H1 (cell line): Measurements from ENCODE around the gene H2AZ1. TPM values are rescaled to one million over a fixed set of nuclear protein-coding genes. Genes with fewer than 3 reads are reported as not detected.

Experiments used
- CTCF ChIA-PET: fragments of 300-600 bp; sonication (Branson Sonifier 250); formaldehyde crosslinking; loops from one replicate; lab custom pipeline; 2021; ENCODE audit not compliant: partially characterized antibody; lab: Charles Lee
- POLR2A ChIA-PET: fragments of 300-600 bp; sonication (Branson Sonifier 250); formaldehyde crosslinking; loops from one replicate; lab custom pipeline; 2021; ENCODE audit warnings: inconsistent platforms; ENCODE audit not compliant: partially characterized antibody; lab: Charles Lee
- DNase-seq, 2 experiments: peaks; one replicate each; pipeline versions ENCODE4 v3.0.0 to v3.0.0-alpha.2; 2010 to 2022; ENCODE audit warnings: low spot score in 2 of 2, low read depth in 1 of 2, mixed read lengths in 1 of 2
- FAIRE-seq: peaks from 2 replicates; lab custom pipeline; 2011; peaks lifted over from hg19 to GRCh38; lab: Jason Lieb, UNC
- H2AFZ ChIP-seq: 2 replicates; pipeline ENCODE4 v1.8.1; 2012; ENCODE audit warnings: low read length, inconsistent platforms
- H2AK5ac ChIP-seq: 2 replicates; pipeline ENCODE4 v1.6.1; 2013; ENCODE audit warnings: low read depth, low read length
- H2BK120ac ChIP-seq: replicated peaks from 2 replicates; pipeline ENCODE3; 2013; ENCODE audit warnings: low read depth, low read length, inconsistent platforms
- H2BK12ac ChIP-seq: 2 replicates; pipeline ENCODE4 v1.6.1; 2013; ENCODE audit warnings: low read depth, low read length
- H2BK15ac ChIP-seq: 2 replicates; pipeline ENCODE4 v1.6.1; 2013; ENCODE audit warnings: low read length
- H2BK20ac ChIP-seq: 2 replicates; pipeline ENCODE4 v1.6.1; 2013; ENCODE audit warnings: low read length
- H2BK5ac ChIP-seq: 2 replicates; pipeline ENCODE4 v1.6.1; 2013; ENCODE audit warnings: low read depth, low read length
- H3K14ac ChIP-seq: 2 replicates; pipeline ENCODE4 v1.6.1; 2013; ENCODE audit warnings: inconsistent platforms; ENCODE audit not compliant: insufficient read length
- H3K18ac ChIP-seq: 2 replicates; pipeline ENCODE4 v1.6.1; 2013; ENCODE audit warnings: low read length; ENCODE audit errors: extremely low read depth
- H3K23ac ChIP-seq: 2 replicates; pipeline ENCODE4 v1.6.1; 2013; ENCODE audit warnings: inconsistent platforms; ENCODE audit not compliant: insufficient read length
- H3K23me2 ChIP-seq: 2 replicates; pipeline ENCODE4 v1.6.1; 2013; ENCODE audit warnings: low read depth, low read length
- H3K27ac ChIP-seq: 2 replicates; pipeline ENCODE4 v1.6.1; 2011; ENCODE audit warnings: low read depth, low read length, inconsistent platforms
- H3K27me3 ChIP-seq, 4 experiments: replicated peaks in 1 of 4; 1 replicate in 1 of 4; 2 replicates in 3 of 4; pipeline versions ENCODE4 v1.6.1 to v1.8.1; 2011 to 2013; ENCODE audit warnings: low read length in 3 of 4, mild to moderate bottlenecking in 3 of 4, inconsistent platforms in 2 of 4, mixed read lengths in 2 of 4, moderate library complexity in 1 of 4; ENCODE audit not compliant: control insufficient read depth in 3 of 4, insufficient read depth in 3 of 4; ENCODE audit errors: extremely low read depth in 1 of 4
- H3K36me3 ChIP-seq, 4 experiments: 2 replicates each; pipeline versions ENCODE4 v1.6.1 to v1.8.1; 2011 to 2013; ENCODE audit warnings: mild to moderate bottlenecking in 4 of 4, low read length in 3 of 4, moderate library complexity in 2 of 4, control low read depth in 1 of 4, inconsistent platforms in 1 of 4; ENCODE audit not compliant: insufficient read depth in 4 of 4, control insufficient read depth in 2 of 4
- H3K4ac ChIP-seq: replicated peaks from 2 replicates; pipeline ENCODE3; 2013; ENCODE audit warnings: low read length, low read depth, mixed read lengths, inconsistent platforms; ENCODE audit not compliant: insufficient read length
- H3K4me1 ChIP-seq, 4 experiments: replicated peaks in 1 of 4; 1 replicate in 1 of 4; 2 replicates in 3 of 4; pipeline versions ENCODE4 v1.6.1 to v1.8.1; 2011 to 2013; ENCODE audit warnings: low read length in 3 of 4, inconsistent platforms in 2 of 4, mixed read lengths in 1 of 4; ENCODE audit not compliant: insufficient read depth in 4 of 4, control insufficient read depth in 3 of 4
- H3K4me2 ChIP-seq, 2 experiments: 2 replicates each; pipeline versions ENCODE4 v1.6.1 to v1.8.1; 2011 to 2013; ENCODE audit warnings: low read depth in 2 of 2, low read length in 2 of 2, control low read depth in 1 of 2, inconsistent platforms in 1 of 2, mild to moderate bottlenecking in 1 of 2; ENCODE audit not compliant: insufficient read depth in 1 of 2
- H3K4me3 ChIP-seq, 4 experiments: fragments of 200-600, 300-600 bp in 1 of 4; sonication (generic), shearing (Covaris generic), sonication (Bioruptor Twin) in 1 of 4; 2 replicates each; pipeline versions ENCODE4 v1.5.1 to v1.8.1; 2011 to 2016; ENCODE audit warnings: low read length in 4 of 4, low read depth in 3 of 4, control low read depth in 2 of 4, inconsistent platforms in 2 of 4, mild to moderate bottlenecking in 2 of 4, mixed read lengths in 1 of 4, moderate library complexity in 1 of 4; ENCODE audit not compliant: insufficient read depth in 2 of 4; ENCODE audit errors: extremely low read depth in 1 of 4
- H3K56ac ChIP-seq: replicated peaks from 2 replicates; pipeline ENCODE3; 2013; ENCODE audit warnings: low read depth, mild to moderate bottlenecking, mixed read lengths, low read length, inconsistent platforms; ENCODE audit not compliant: insufficient read length
- H3K79me1 ChIP-seq: 2 replicates; pipeline ENCODE4 v1.6.1; 2013; ENCODE audit warnings: low read depth, low read length, control low read depth
- H3K79me2 ChIP-seq, 2 experiments: 2 replicates each; pipeline versions ENCODE4 v1.6.1 to v1.8.1; 2012 to 2013; ENCODE audit warnings: low read length in 2 of 2, mild to moderate bottlenecking in 2 of 2, inconsistent platforms in 1 of 2; ENCODE audit not compliant: insufficient read depth in 2 of 2, control insufficient read depth in 1 of 2
- H3K9ac ChIP-seq, 4 experiments: replicated peaks in 1 of 4; 1 replicate in 1 of 4; 2 replicates in 3 of 4; pipeline versions ENCODE4 v1.6.1 to v1.8.1; 2011 to 2013; ENCODE audit warnings: low read depth in 3 of 4, low read length in 3 of 4, control low read depth in 2 of 4, mild to moderate bottlenecking in 2 of 4, moderate library complexity in 2 of 4, inconsistent platforms in 1 of 4; ENCODE audit errors: extremely low read depth in 1 of 4
- H3K9me3 ChIP-seq, 2 experiments: 2 replicates each; pipeline versions ENCODE4 v1.6.1 to v1.8.1; 2012 to 2013; ENCODE audit warnings: mild to moderate bottlenecking in 2 of 2, moderate library complexity in 2 of 2, control low read depth in 1 of 2, inconsistent platforms in 1 of 2, low read depth in 1 of 2, low read length in 1 of 2, mixed read lengths in 1 of 2; ENCODE audit not compliant: insufficient read depth in 2 of 2
- H4K20me1 ChIP-seq, 2 experiments: replicated peaks in 1 of 2; 2 replicates each; pipeline versions ENCODE3 to v1.8.1; 2011 to 2013; ENCODE audit warnings: inconsistent platforms in 2 of 2, low read length in 2 of 2, mild to moderate bottlenecking in 1 of 2; ENCODE audit not compliant: insufficient read depth in 2 of 2, control insufficient read depth in 1 of 2
- H4K5ac ChIP-seq: 2 replicates; pipeline ENCODE4 v1.6.1; 2013; ENCODE audit warnings: low read length, low read depth, mixed read lengths, inconsistent platforms; ENCODE audit not compliant: insufficient read length
- H4K8ac ChIP-seq: 2 replicates; pipeline ENCODE4 v1.8.0; 2013; ENCODE audit warnings: mild to moderate bottlenecking, moderate library complexity, low read length, inconsistent platforms; ENCODE audit not compliant: insufficient read depth; ENCODE audit errors: extremely low read depth
- H4K91ac ChIP-seq: replicated peaks from 2 replicates; pipeline ENCODE3; 2013; ENCODE audit warnings: low read length, mixed read lengths, inconsistent platforms; ENCODE audit not compliant: insufficient read length
- HDAC6 ChIP-seq: IDR thresholded peaks from one replicate; pipeline ENCODE4 v1.7.1; 2012; ENCODE audit warnings: low read depth, mild to moderate bottlenecking, inconsistent platforms, low read length, moderate library complexity
- PHF8 ChIP-seq: fragments of 200-600 bp; sonication (generic); conservative IDR thresholded peaks from 2 replicates; pipeline ENCODE4 v1.7.1; 2012; ENCODE audit warnings: low read depth, mild to moderate bottlenecking, inconsistent platforms, low read length, moderate library complexity
- RAD21 ChIP-seq, 2 experiments: IDR thresholded peaks in 1 of 2; conservative IDR thresholded peaks in 1 of 2; 2 replicates each; pipeline ENCODE4 v1.6.1; 2011; ENCODE audit warnings: low read depth in 2 of 2, low read length in 2 of 2, improper control_type of control experiment in 1 of 2, inconsistent platforms in 1 of 2, mild to moderate bottlenecking in 1 of 2, moderate library complexity in 1 of 2
- RNF2 ChIP-seq: fragments of 200-900, 300-1000 bp; sonication (generic); IDR thresholded peaks from 2 replicates; pipeline ENCODE4 v1.7.1; 2016; ENCODE audit warnings: borderline replicate concordance, low read depth, mild to moderate bottlenecking, antibody characterized with exemption, low read length; ENCODE audit not compliant: poor library complexity, severe bottlenecking; ENCODE audit errors: missing control alignments
- SAP30 ChIP-seq: fragments of 300-600 bp; sonication (generic); IDR thresholded peaks from 2 replicates; pipeline ENCODE4 v1.7.1; 2012; ENCODE audit warnings: low read length, moderate library complexity, mild to moderate bottlenecking, inconsistent platforms; ENCODE audit not compliant: insufficient read depth, insufficient replicate concordance
- TAF7 ChIP-seq: optimal IDR thresholded peaks from 2 replicates; pipeline ENCODE3; 2011; ENCODE audit warnings: low read depth, mild to moderate bottlenecking, inconsistent platforms, low read length, moderate library complexity, borderline replicate concordance
- WGBS, 2 experiments: shearing (Covaris generic) in 1 of 2; methylation state at CpG; one replicate each; pipeline versions ENCODE4 v1.1.6 to v1.1.7; 2013 to 2015; ENCODE audit warnings: low lambda C conversion rate in 2 of 2, mixed read lengths in 2 of 2, inconsistent platforms in 1 of 2, low coverage in 1 of 2, missing lambda C conversion rate in 1 of 2; ENCODE audit not compliant: insufficient replicate concordance in 2 of 2, insufficient coverage in 1 of 2, insufficient read length in 1 of 2; ENCODE audit errors: extremely low coverage in 1 of 2, missing lambda C conversion rate in 1 of 2; 5-methylcytosine and 5-hydroxymethylcytosine counted together
- polyA plus RNA-seq, 7 experiments: library from polyadenylated mRNA; depleted of rRNA in 3 of 7; stranded (reverse) in 5 of 7; unstranded in 2 of 7; fragments of >200 nt in 5 of 7; fragments of 200-250 nt in 2 of 7; gene quantifications; 1 replicate in 5 of 7; 2 replicates in 1 of 7; 4 replicates in 1 of 7; pipeline versions ENCODE4 v1.2.1 to v1.2.3, GENCODE V29; 2011 to 2013; ENCODE audit warnings: missing spikeins in 2 of 7, mixed read lengths in 2 of 7
- total RNA-seq: library from RNA; stranded (reverse); fragmentation: NEBNext Ultra II Directional; extraction: Animal tissue kit (Norgen Biotek cat#: 25700); gene quantifications from 2 replicates; pipeline ENCODE4 v1.2.1, GENCODE V29; 2021
- TF ChIP-seq, protein P1 (sequence below), 3 experiments: IDR thresholded peaks; 1 replicate in 2 of 3; 2 replicates in 1 of 3; pipeline versions ENCODE4 v1.5.1 to v1.6.1; 2011; ENCODE audit warnings: low read length in 3 of 3, mild to moderate bottlenecking in 3 of 3, inconsistent platforms in 2 of 3, low read depth in 1 of 3, moderate library complexity in 1 of 3; ENCODE audit not compliant: insufficient read depth in 1 of 3; ENCODE audit errors: control extremely low read depth in 1 of 3

Gene H2AZ1
- total and polyA plus RNA-seq, 2 of the 8 experiments (the other 6 are each of a cell fraction or from before 2014, with no cell fraction given): 831 to 898 TPM

DNA sequence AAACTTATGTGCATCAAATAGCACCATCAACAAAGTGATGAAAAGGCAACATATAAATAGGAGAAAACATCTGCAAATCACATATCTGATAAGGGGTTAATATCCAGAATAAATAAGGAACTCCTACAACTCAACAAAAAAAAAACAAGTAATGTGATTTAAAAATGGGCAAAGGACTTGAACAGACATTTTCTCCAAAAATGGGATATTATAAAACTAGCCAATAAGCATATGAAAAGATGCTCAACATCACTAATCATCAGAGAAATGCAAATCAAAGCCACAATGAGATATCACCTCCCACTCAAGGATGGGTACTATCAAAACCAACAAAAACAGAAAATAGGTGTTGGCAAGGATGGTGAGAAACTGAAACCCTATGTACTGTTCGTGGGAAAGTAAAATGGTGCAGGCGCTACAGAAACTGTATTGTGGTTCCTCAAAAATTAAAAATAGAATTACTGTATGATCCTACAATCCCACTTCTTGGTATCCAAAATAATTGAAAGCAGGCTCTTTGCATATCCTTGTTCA, 6.1 kb downstream of the H2AZ1 start:
- Histone ChIP-seq H2BK12ac (no peak overlapping the region), H4K20me1 (peaks cover 7% of the 10 kb centered on the region in 2 experiments), H3K23me2 (no peaks in the 10 kb centered on the region; the same call in 1 of the 2 replicates), H3K9ac (no peak overlapping the region), H2BK20ac (no peak overlapping the region), H3K79me2 (peaks cover 0 to 75% of the 10 kb centered on the region in 2 experiments; a peak in 2 of 4 replicates), H3K4me3 (no peak overlapping the region), H3K9me3 (no peaks in the 10 kb centered on the region), H3K18ac (no peak overlapping the region), H3K14ac (no peak overlapping the region), H2AFZ (no peak overlapping the region), H3K56ac (no peak overlapping the region), H4K5ac (no peak overlapping the region), H3K4ac (no peak overlapping the region), H2BK15ac (no peak overlapping the region), H3K23ac (no peak overlapping the region), H4K8ac (no peak overlapping the region), H3K4me1 (peaks cover 0 to 11% (median 6%) of the 10 kb centered on the region in 4 experiments; a peak in 4 of 7 replicates), H3K79me1 (no peaks in the 10 kb centered on the region), H2BK120ac (no peak overlapping the region), H3K36me3 (peaks cover 9 to 26% (median 12%) of the 10 kb centered on the region in 4 experiments), H3K27me3 (no peaks in the 10 kb centered on the region), H3K27ac (no peak overlapping the region), H3K4me2 (no peak overlapping the region; a peak in 1 of 4 replicates), H4K91ac (no peak overlapping the region), H2AK5ac (no peak overlapping the region), H2BK5ac (no peak overlapping the region)
- 97% methylated on average over 2 of the region's 2 CpGs; no CpG with 5 or more reads in 1 of the 2 experiments for WGBS, 2 experiments
- POLR2A ChIA-PET: interaction anchor here (0.6 to 5.6 kb wide), 2 partner anchors 48 to 116 kb away, joined by 3 to 83 read pairs; partner anchors contain the start of gene LAMTOR3
- CTCF ChIA-PET: no interaction called here
- DNase-seq (no peak), FAIRE-seq (no peak)
- TF ChIP-seq RNF2 (no peak), PHF8 (no peak), SAP30 (no peak), TAF7 (no peak), RAD21 (IDR thresholded peaks at IDR 0.05 in 1 of 2, conservative IDR thresholded peaks at IDR 0.05 in 1 of 2; ENCODE audit: low read depth in 2 of 2, low read length in 2 of 2) (no peak), HDAC6 (no peak)
- TF ChIP-seq, protein P1, sequence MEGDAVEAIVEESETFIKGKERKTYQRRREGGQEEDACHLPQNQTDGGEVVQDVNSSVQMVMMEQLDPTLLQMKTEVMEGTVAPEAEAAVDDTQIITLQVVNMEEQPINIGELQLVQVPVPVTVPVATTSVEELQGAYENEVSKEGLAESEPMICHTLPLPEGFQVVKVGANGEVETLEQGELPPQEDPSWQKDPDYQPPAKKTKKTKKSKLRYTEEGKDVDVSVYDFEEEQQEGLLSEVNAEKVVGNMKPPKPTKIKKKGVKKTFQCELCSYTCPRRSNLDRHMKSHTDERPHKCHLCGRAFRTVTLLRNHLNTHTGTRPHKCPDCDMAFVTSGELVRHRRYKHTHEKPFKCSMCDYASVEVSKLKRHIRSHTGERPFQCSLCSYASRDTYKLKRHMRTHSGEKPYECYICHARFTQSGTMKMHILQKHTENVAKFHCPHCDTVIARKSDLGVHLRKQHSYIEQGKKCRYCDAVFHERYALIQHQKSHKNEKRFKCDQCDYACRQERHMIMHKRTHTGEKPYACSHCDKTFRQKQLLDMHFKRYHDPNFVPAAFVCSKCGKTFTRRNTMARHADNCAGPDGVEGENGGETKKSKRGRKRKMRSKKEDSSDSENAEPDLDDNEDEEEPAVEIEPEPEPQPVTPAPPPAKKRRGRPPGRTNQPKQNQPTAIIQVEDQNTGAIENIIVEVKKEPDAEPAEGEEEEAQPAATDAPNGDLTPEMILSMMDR (IDR thresholded peaks at IDR 0.05; ENCODE audit: control extremely low read depth in 1 of 3, insufficient read depth in 1 of 3, low read depth in 1 of 3, low read length in 3 of 3): no peak
